Natural killer cell (primary cell): Measurements from ENCODE around the gene MYH6. TPM values are rescaled to one million over a fixed set of nuclear protein-coding genes. Genes with fewer than 3 reads are reported as not detected.
A peak's percentile ranks its signal among the peaks of the same experiment; 100 is the strongest.
"Not testable (repeated sequence)": the region's sequence is repeated elsewhere in the genome, so short reads cannot be mapped to it uniquely, and the experiment has no call there.

ENCODE experiments used
- ATAC-seq, 3 donors: fragments of 150-1000 bp in 2 of 3; fragments of 200-7000 bp in 1 of 3; cut with Tn5 transposase; 1 replicate in 1 of 3; 2 replicates in 2 of 3; pipeline ENCODE4 v1.10.0; 2021; ENCODE audit warnings: mild to moderate bottlenecking in 2 of 3, moderate library complexity in 2 of 3
- DNase-seq, 2 donors: peaks; one replicate each; pipeline versions ENCODE4 v3.0.0 to v3.0.0-alpha.2; 2013 to 2021; ENCODE audit warnings: mixed read lengths in 1 of 2
- H3K27ac ChIP-seq: one replicate; pipeline ENCODE4 v1.5.1; 2013; ENCODE audit warnings: mild to moderate bottlenecking, low read length
- H3K27me3 ChIP-seq: one replicate; pipeline ENCODE4 v1.6.1; 2013; ENCODE audit warnings: low read length; ENCODE audit not compliant: control insufficient read depth, insufficient read depth
- H3K36me3 ChIP-seq: one replicate; pipeline ENCODE4 v1.6.1; 2013; ENCODE audit warnings: low read length; ENCODE audit not compliant: control insufficient read depth, insufficient read depth
- H3K4me1 ChIP-seq: one replicate; pipeline ENCODE4 v1.6.1; 2013; ENCODE audit warnings: low read length; ENCODE audit not compliant: control insufficient read depth, insufficient read depth
- H3K4me3 ChIP-seq: one replicate; pipeline ENCODE4 v1.5.1; 2013; ENCODE audit warnings: low read length
- H3K9me3 ChIP-seq: one replicate; pipeline ENCODE4 v1.6.1; 2013; ENCODE audit warnings: low read length; ENCODE audit not compliant: control insufficient read depth, insufficient read depth
- H3K27ac Mint-ChIP-seq, 2 donors: one replicate each; pipeline ENCODE4 v1.8.0; 2022; ENCODE audit warnings: mild to moderate bottlenecking in 2 of 2, mixed read lengths in 2 of 2, moderate library complexity in 1 of 2
- H3K27me3 Mint-ChIP-seq, 2 donors: one replicate each; pipeline ENCODE4 v1.8.0; 2022; ENCODE audit warnings: low read depth in 2 of 2, mixed read lengths in 2 of 2
- H3K36me3 Mint-ChIP-seq: one replicate; pipeline ENCODE4 v1.8.0; 2022; ENCODE audit warnings: mixed read lengths
- H3K4me1 Mint-ChIP-seq, 2 donors: one replicate each; pipeline ENCODE4 v1.8.0; 2022; ENCODE audit warnings: mixed read lengths in 2 of 2
- H3K4me3 Mint-ChIP-seq: one replicate; pipeline ENCODE4 v1.8.0; 2022; ENCODE audit warnings: mild to moderate bottlenecking, moderate library complexity, mixed read lengths
- H3K9me3 Mint-ChIP-seq, 2 donors: one replicate each; pipeline ENCODE4 v1.8.0; 2022; ENCODE audit warnings: mixed read lengths in 2 of 2
- WGBS: methylation state at CpG from one replicate; pipeline ENCODE4 v1.1.7; 2013; ENCODE audit warnings: missing lambda C conversion rate; ENCODE audit not compliant: insufficient coverage; 5-methylcytosine and 5-hydroxymethylcytosine counted together
- intact Hi-C: fragments of 100-400 bp; cut with micrococcal nuclease; formaldehyde crosslinking; loops from one replicate; pipeline ENCODE4 v1.14.2; 2022
- total RNA-seq, 4 donors: library from RNA; stranded (reverse); fragments of 120-200 nt in 1 of 4; gene quantifications; one replicate each; pipeline versions ENCODE4 v1.2.3 to v1.2.4, GENCODE V29; 2013 to 2022
- TF ChIP-seq, protein P1 (sequence below): fragments of 200-600 bp; IDR thresholded peaks from one replicate; pipeline ENCODE4 v1.8.0; 2022; ENCODE audit warnings: antibody characterized with exemption

The MYH6 gene
- total RNA-seq, 3 donors from 2014 or later (not counting 1 experiment from before 2014, with no cell fraction given) = not detected

DNA sequence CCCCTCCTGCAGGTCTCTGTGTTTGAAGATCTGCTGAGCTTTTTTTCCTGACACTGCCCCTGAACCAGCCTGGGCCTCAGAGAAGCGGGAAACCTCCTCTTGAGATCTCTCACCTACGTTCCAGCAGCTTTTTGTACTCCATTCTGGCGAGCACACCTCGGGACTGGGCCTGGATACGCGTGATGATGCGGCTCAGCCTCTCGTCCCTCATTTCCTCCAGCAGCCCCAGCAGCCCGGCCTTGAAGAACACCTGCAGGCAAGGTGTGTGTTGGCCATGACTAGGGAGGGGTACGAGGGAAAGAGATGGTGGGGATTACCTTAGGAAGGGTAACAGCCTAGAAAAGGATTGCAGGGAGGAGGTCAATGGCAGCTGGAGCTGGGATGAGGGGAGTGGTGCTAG is 17.1 kb upstream of the MYH6 start:
- H3K4me1 ChIP-seq = no peaks in the 10 kb centered on the region
- peaks cover 4% of the 10 kb centered on the region in 2 donors for H3K27me3 Mint-ChIP-seq
- H3K4me3 Mint-ChIP-seq = no peak overlapping the region
- no peak overlapping the region for H3K4me3 ChIP-seq
- DNase-seq (no peak), ATAC-seq (no peak)
- no peaks in the 10 kb centered on the region for H3K4me1 Mint-ChIP-seq
- no peaks in the 10 kb centered on the region for H3K27me3 ChIP-seq
- TF ChIP-seq, protein P1, sequence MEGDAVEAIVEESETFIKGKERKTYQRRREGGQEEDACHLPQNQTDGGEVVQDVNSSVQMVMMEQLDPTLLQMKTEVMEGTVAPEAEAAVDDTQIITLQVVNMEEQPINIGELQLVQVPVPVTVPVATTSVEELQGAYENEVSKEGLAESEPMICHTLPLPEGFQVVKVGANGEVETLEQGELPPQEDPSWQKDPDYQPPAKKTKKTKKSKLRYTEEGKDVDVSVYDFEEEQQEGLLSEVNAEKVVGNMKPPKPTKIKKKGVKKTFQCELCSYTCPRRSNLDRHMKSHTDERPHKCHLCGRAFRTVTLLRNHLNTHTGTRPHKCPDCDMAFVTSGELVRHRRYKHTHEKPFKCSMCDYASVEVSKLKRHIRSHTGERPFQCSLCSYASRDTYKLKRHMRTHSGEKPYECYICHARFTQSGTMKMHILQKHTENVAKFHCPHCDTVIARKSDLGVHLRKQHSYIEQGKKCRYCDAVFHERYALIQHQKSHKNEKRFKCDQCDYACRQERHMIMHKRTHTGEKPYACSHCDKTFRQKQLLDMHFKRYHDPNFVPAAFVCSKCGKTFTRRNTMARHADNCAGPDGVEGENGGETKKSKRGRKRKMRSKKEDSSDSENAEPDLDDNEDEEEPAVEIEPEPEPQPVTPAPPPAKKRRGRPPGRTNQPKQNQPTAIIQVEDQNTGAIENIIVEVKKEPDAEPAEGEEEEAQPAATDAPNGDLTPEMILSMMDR = no peak
- no peaks in the 10 kb centered on the region for H3K9me3 Mint-ChIP-seq
- H3K36me3 Mint-ChIP-seq = no peaks in the 10 kb centered on the region
- no peaks in the 10 kb centered on the region for H3K36me3 ChIP-seq
- no peak overlapping the region for H3K27ac ChIP-seq
- no peak overlapping the region for H3K27ac Mint-ChIP-seq
- H3K9me3 ChIP-seq = no peaks in the 10 kb centered on the region
- WGBS = 81% methylated on average over 10 of the region's 10 CpGs
- intact Hi-C loops = no loop called here

DNA sequence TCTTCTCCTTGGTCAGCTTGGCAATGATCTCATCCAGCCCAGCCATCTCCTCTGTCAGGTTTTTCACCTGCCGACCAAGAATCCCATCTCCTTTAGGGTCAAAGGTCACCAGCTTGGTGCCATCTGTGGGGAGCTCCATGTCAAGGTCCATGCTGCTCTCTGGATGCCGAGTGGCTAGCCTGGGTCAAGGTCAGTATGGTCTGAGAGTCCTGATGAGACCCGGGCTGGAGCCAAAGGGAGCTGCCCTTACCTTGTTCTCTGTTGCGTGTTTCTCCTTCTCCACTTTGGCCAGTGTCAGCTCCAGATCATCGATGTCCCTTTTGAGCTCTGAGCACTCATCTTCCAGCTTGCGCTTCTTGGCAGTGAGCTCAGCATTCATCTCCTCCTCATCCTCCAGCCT is 15.6 kb upstream of the MYH6 start:
- no peak overlapping the region for H3K27ac ChIP-seq
- intact Hi-C loops = no loop called here
- no peak for ATAC-seq
- Mint-ChIP-seq H3K36me3 (no peaks in the 10 kb centered on the region), H3K4me3 (no peak overlapping the region), H3K27ac (peak overlapping the region in 1 of 2 donors; percentile 49), H3K9me3 (no peaks in the 10 kb centered on the region), H3K27me3 (peaks cover 0 to 2% of the 10 kb centered on the region in 2 donors), H3K4me1 (no peaks in the 10 kb centered on the region)
- TF ChIP-seq, protein P1 = no peak
- no peaks in the 10 kb centered on the region for H3K27me3 ChIP-seq
- no peak for DNase-seq
- no peak overlapping the region for H3K4me3 ChIP-seq
- 93% methylated on average over 6 of the region's 6 CpGs for WGBS
- no peaks in the 10 kb centered on the region for H3K36me3 ChIP-seq
- H3K4me1 ChIP-seq = no peaks in the 10 kb centered on the region
- H3K9me3 ChIP-seq = no peaks in the 10 kb centered on the region

DNA sequence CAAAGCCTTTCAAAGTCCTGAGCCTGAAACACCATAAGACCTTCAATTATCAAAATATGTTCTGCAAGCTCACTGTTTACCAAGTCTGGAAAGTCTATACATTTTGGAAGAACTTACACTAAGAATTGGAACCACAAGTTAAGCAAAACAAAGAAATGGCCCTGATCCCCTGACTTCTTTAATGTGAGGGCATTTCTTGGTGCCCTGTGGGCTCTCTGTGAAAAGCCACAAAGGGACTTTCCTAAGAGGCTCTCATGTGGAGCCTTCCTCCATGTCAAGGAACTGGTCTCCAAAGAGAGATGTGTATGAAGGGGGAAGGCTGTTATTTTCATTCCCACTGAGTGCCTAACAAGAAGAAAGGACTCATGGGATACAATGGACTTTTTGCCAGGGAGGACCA is 13.5 kb upstream of the MYH6 start:
- H3K4me1 Mint-ChIP-seq = no peaks in the 10 kb centered on the region
- H3K36me3 ChIP-seq = no peaks in the 10 kb centered on the region
- no peaks in the 10 kb centered on the region for H3K9me3 Mint-ChIP-seq
- H3K9me3 ChIP-seq = no peaks in the 10 kb centered on the region
- ATAC-seq (no peak), DNase-seq (no peak)
- H3K4me1 ChIP-seq = no peaks in the 10 kb centered on the region
- peaks cover 0 to 2% of the 10 kb centered on the region in 2 donors for H3K27me3 Mint-ChIP-seq
- TF ChIP-seq, protein P1 = no peak
- H3K36me3 Mint-ChIP-seq = no peaks in the 10 kb centered on the region
- H3K4me3 ChIP-seq = no peak overlapping the region
- no peaks in the 10 kb centered on the region for H3K27me3 ChIP-seq
- H3K27ac ChIP-seq = no peak overlapping the region
- H3K4me3 Mint-ChIP-seq = no peak overlapping the region
- H3K27ac Mint-ChIP-seq = no peak overlapping the region
- intact Hi-C loops = no loop called here

DNA sequence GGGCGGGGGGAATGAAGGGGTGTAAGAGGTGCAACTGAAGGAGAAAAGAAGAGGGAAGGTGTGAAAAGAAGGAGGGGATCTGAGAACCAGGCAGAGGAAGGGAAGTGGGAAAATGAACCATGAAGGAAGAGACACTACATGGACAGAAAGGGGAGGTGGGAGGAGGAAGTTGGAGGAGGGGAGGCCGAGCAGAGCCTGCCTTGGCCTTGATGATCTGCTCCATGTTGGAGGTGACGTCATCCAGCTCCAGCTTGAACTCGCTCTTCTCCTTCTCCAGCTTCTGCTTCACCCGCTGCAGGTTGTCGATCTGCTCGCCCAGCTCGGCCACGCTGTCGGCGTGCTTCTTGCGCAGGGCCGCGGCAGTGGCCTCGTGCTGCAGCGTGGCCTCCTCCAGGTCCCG is 11.6 kb upstream of the MYH6 start:
- not testable (repeated sequence) for H3K27ac Mint-ChIP-seq, H3K4me3 ChIP-seq

More for the DNA sequence above, 11.6 kb upstream of the MYH6 start:
- H3K9me3 ChIP-seq, H3K9me3 Mint-ChIP-seq, H3K36me3 ChIP-seq, H3K27me3 Mint-ChIP-seq, intact Hi-C loops, DNase-seq, H3K27me3 ChIP-seq, H3K27ac ChIP-seq, H3K4me1 Mint-ChIP-seq, H3K4me3 Mint-ChIP-seq, H3K36me3 Mint-ChIP-seq, H3K4me1 ChIP-seq, ATAC-seq: not testable (repeated sequence)
- WGBS = 69% methylated on average over 1 of the region's 17 CpGs
